ENCODE results near the gene CACNA1D. TPM values are rescaled to one million over a fixed set of nuclear protein-coding genes. Genes with fewer than 3 reads are reported as not detected.

Gene CACNA1D
- total RNA-seq, 8 experiments from 2014 or later = 1.2 to 15.3 (median 5.9) TPM

- no peak overlapping the region for H3K4me3 ChIP-seq
- no peak for ATAC-seq (replicated peaks in 6 of 8)
- WGBS, 10 experiments = 73 to 100% (median 93%) methylated on average over 1 to 3 of the region's 6 CpGs; no CpG with 5 or more reads in 5 of the 10 experiments
- in situ Hi-C loops (cut with MboI; ENCODE audit: low pct_unique_long_range_greater_than_20kb in 2 of 9, low sequenced_read_pairs in 9 of 9, unreplicated experiment in 9 of 9) = no loop called here
- no peak overlapping the region for H3K27ac ChIP-seq
- H3K4me1 ChIP-seq (replicated peaks in 1 of 2) = peaks cover 0 to 7% of the 10 kb centered on the region in 2 donors
Observed at GRCh38 chr3:53817211-53817610, 322.8 kb downstream of the CACNA1D start.

- in situ Hi-C loops (cut with MboI; ENCODE audit: low pct_unique_long_range_greater_than_20kb in 2 of 9, low sequenced_read_pairs in 9 of 9, unreplicated experiment in 9 of 9) = no loop called here
- WGBS, 10 experiments = 69 to 100% (median 88%) methylated on average over 1 to 5 of the region's 17 CpGs; no CpG with 5 or more reads in 4 of the 10 experiments
- no peak for ATAC-seq (replicated peaks in 6 of 8)
- H3K27ac ChIP-seq = no peak overlapping the region
- H3K4me1 ChIP-seq (replicated peaks in 1 of 2) = peaks cover 0 to 1% of the 10 kb centered on the region in 2 donors
- H3K4me3 ChIP-seq = no peak overlapping the region
Observed at GRCh38 chr3:53817809-53818208, 323.4 kb downstream of the CACNA1D start.

- WGBS, 10 experiments = 50 to 92% (median 80%) methylated on average over 1 to 10 of the region's 14 CpGs; no CpG with 5 or more reads in 3 of the 10 experiments
- no peak for ATAC-seq (replicated peaks in 6 of 8)
- Histone ChIP-seq H3K4me3 (no peak overlapping the region), H3K4me1 (replicated peaks in 1 of 2) (no peaks in the 10 kb centered on the region), H3K27ac (no peak overlapping the region)
- in situ Hi-C loops (cut with MboI; ENCODE audit: low pct_unique_long_range_greater_than_20kb in 2 of 9, low sequenced_read_pairs in 9 of 9, unreplicated experiment in 9 of 9) = no loop called here
Observed at GRCh38 chr3:53818221-53819162, 324.1 kb downstream of the CACNA1D start.

- 60 to 100% (median 86%) methylated on average over 1 to 4 of the region's 14 CpGs; no CpG with 5 or more reads in 3 of the 10 experiments for WGBS, 10 experiments
- no peak for ATAC-seq (replicated peaks in 6 of 8)
- H3K27ac ChIP-seq = no peak overlapping the region
Observed at GRCh38 chr3:53819163-53819868, 324.9 kb downstream of the CACNA1D start.

GRCh38 chr3:53820084-53820483 is 325.7 kb downstream of the CACNA1D start:
- Histone ChIP-seq H3K4me3 (no peak overlapping the region), H3K4me1 (replicated peaks in 1 of 2) (peaks cover 3 to 7% of the 10 kb centered on the region in 2 donors), H3K27ac (no peak overlapping the region)
- in situ Hi-C loops (cut with MboI; ENCODE audit: low pct_unique_long_range_greater_than_20kb in 2 of 9, low sequenced_read_pairs in 9 of 9, unreplicated experiment in 9 of 9) = no loop called here
- 62 to 100% (median 95%) methylated on average over 1 to 3 of the region's 5 CpGs; no CpG with 5 or more reads in 6 of the 10 experiments for WGBS, 10 experiments
- ATAC-seq (replicated peaks in 6 of 8) = no peak

More at GRCh38 chr3:53819163-53819868, 324.9 kb downstream of the CACNA1D start:
- H3K4me1 ChIP-seq (replicated peaks in 1 of 2) = peaks cover 1 to 3% of the 10 kb centered on the region in 2 donors
- H3K4me3 ChIP-seq = no peak overlapping the region
- in situ Hi-C loops (cut with MboI; ENCODE audit: low pct_unique_long_range_greater_than_20kb in 2 of 9, low sequenced_read_pairs in 9 of 9, unreplicated experiment in 9 of 9) = no loop called here

GRCh38 chr3:53820756-53821580 is 326.6 kb downstream of the CACNA1D start:
- Histone ChIP-seq H3K4me3 (no peak overlapping the region), H3K27ac (no peak overlapping the region), H3K4me1 (replicated peaks in 1 of 2) (peaks cover 3 to 7% of the 10 kb centered on the region in 2 donors)
- no peak for ATAC-seq (replicated peaks in 6 of 8)
- WGBS, 10 experiments = 67 to 100% (median 90%) methylated on average over 1 to 7 of the region's 21 CpGs; no CpG with 5 or more reads in 3 of the 10 experiments
- in situ Hi-C loops (cut with MboI; ENCODE audit: low pct_unique_long_range_greater_than_20kb in 2 of 9, low sequenced_read_pairs in 9 of 9, unreplicated experiment in 9 of 9) = no loop called here

GRCh38 chr3:53821631-53822121 is 327.3 kb downstream of the CACNA1D start:
- Histone ChIP-seq H3K4me3 (no peak overlapping the region), H3K4me1 (replicated peaks in 1 of 2) (peaks cover 3 to 7% of the 10 kb centered on the region in 2 donors), H3K27ac (no peak overlapping the region)
- in situ Hi-C loops (cut with MboI; ENCODE audit: low pct_unique_long_range_greater_than_20kb in 2 of 9, low sequenced_read_pairs in 9 of 9, unreplicated experiment in 9 of 9) = no loop called here
- peak in 3 of 8 experiments; percentile 23 to 96 (median 96) for ATAC-seq (replicated peaks in 6 of 8)
- 0 to 67% (median 57%) methylated on average over 2 to 3 of the region's 5 CpGs; no CpG with 5 or more reads in 5 of the 10 experiments for WGBS, 10 experiments

GRCh38 chr3:53822331-53822741 is 327.9 kb downstream of the CACNA1D start:
- peaks cover 3 to 7% of the 10 kb centered on the region in 2 donors for H3K4me1 ChIP-seq (replicated peaks in 1 of 2)
- H3K4me3 ChIP-seq = no peak overlapping the region
- in situ Hi-C loops (cut with MboI; ENCODE audit: low pct_unique_long_range_greater_than_20kb in 2 of 9, low sequenced_read_pairs in 9 of 9, unreplicated experiment in 9 of 9) = no loop called here
- H3K27ac ChIP-seq = no peak overlapping the region
- no peak for ATAC-seq (replicated peaks in 6 of 8)
- 73 to 100% (median 80%) methylated on average over 1 to 5 of the region's 14 CpGs; no CpG with 5 or more reads in 7 of the 10 experiments for WGBS, 10 experiments

GRCh38 chr3:53823026-53823955 is 328.9 kb downstream of the CACNA1D start:
- Histone ChIP-seq H3K4me3 (no peak overlapping the region), H3K4me1 (replicated peaks in 1 of 2) (peaks cover 3 to 7% of the 10 kb centered on the region in 2 donors), H3K27ac (no peak overlapping the region)
- peak in 2 of 8 experiments; percentile 11 to 18 for ATAC-seq (replicated peaks in 6 of 8)
- in situ Hi-C loops (cut with MboI; ENCODE audit: low pct_unique_long_range_greater_than_20kb in 2 of 9, low sequenced_read_pairs in 9 of 9, unreplicated experiment in 9 of 9) = no loop called here
- 89 to 93% (median 93%) methylated on average over 2 to 8 of the region's 67 CpGs; no CpG with 5 or more reads in 7 of the 10 experiments for WGBS, 10 experiments

- WGBS, 10 experiments = 21 to 100% (median 70%) methylated on average over 1 to 7 of the region's 10 CpGs; no CpG with 5 or more reads in 5 of the 10 experiments
- Histone ChIP-seq H3K4me1 (replicated peaks in 1 of 2) (peaks cover 3 to 7% of the 10 kb centered on the region in 2 donors), H3K27ac (no peak overlapping the region), H3K4me3 (no peak overlapping the region)
- peak in 6 of 8 experiments; percentile 33 to 66 (median 45) for ATAC-seq (replicated peaks in 6 of 8)
- in situ Hi-C loops (cut with MboI; ENCODE audit: low pct_unique_long_range_greater_than_20kb in 2 of 9, low sequenced_read_pairs in 9 of 9, unreplicated experiment in 9 of 9) = no loop called here
Observed at GRCh38 chr3:53823956-53824657, 329.7 kb downstream of the CACNA1D start.

- WGBS, 10 experiments = 20 to 82% (median 40%) methylated on average over 1 to 3 of the region's 4 CpGs; no CpG with 5 or more reads in 7 of the 10 experiments
- Histone ChIP-seq H3K4me1 (replicated peaks in 1 of 2) (peaks cover 3 to 7% of the 10 kb centered on the region in 2 donors), H3K27ac (no peak overlapping the region), H3K4me3 (no peak overlapping the region)
- in situ Hi-C loops (cut with MboI; ENCODE audit: low pct_unique_long_range_greater_than_20kb in 2 of 9, low sequenced_read_pairs in 9 of 9, unreplicated experiment in 9 of 9) = no loop called here
- no peak for ATAC-seq (replicated peaks in 6 of 8)
Observed at GRCh38 chr3:53824795-53825194, 330.4 kb downstream of the CACNA1D start.

Measured in motor neuron (in vitro differentiated cells).